ENCODE data around the gene PRR36.
A peak's percentile ranks its signal among the peaks of the same experiment; 100 is the strongest.

PRR36 gene

GRCh38 chr19:7885818-7886217, 11.6 kb upstream of the PRR36 start:
- no peak overlapping the region for H3K27ac ChIP-seq
- H4K20me1 ChIP-seq = no peaks in the 10 kb centered on the region
- TF ChIP-seq Cebpa-rat (IDR thresholded peaks at IDR 0.05) = no peak
- peaks cover 0 to 22% (median 16%) of the 10 kb centered on the region in 11 experiments; a peak in 14 of 22 replicates for H3K27me3 ChIP-seq
- 0 out of 22 replicates have a peak, but pooled peaks cover 0 to 4% (median 0%) of the 10 kb centered on the region in 11 experiments for H3K9me3 ChIP-seq (replicated peaks in 1 of 11)
- H3K9ac ChIP-seq = no peak overlapping the region
- no peaks in the 10 kb centered on the region for H3K36me3 ChIP-seq
- H3K4me3 ChIP-seq = no peak overlapping the region
- peaks cover 12 to 37% (median 24%) of the 10 kb centered on the region in 10 experiments for H3K4me1 ChIP-seq
- no peak overlapping the region for H3K4me2 ChIP-seq

- Histone ChIP-seq H4K20me1 (no peaks in the 10 kb centered on the region), H3K36me3 (no peaks in the 10 kb centered on the region), H3K4me1 (peaks cover 12 to 38% (median 27%) of the 10 kb centered on the region in 10 experiments), H3K9me3 (replicated peaks in 1 of 11) (0 out of 22 replicates have a peak, but pooled peaks cover 0 to 4% (median 0%) of the 10 kb centered on the region in 11 experiments), H3K4me3 (no peak overlapping the region), H3K4me2 (peak overlapping the region in 9 of 11 experiments; percentile 1 to 60 (median 26); a peak in 10 of 22 replicates), H3K27me3 (peaks cover 0 to 18% (median 12%) of the 10 kb centered on the region in 11 experiments; a peak in 14 of 22 replicates), H3K27ac (no peak overlapping the region), H3K9ac (no peak overlapping the region)
- TF ChIP-seq Cebpa-rat (IDR thresholded peaks at IDR 0.05) = no peak
These were observed 9.8 kb upstream of the PRR36 start for GRCh38 chr19:7883796-7884570.

GRCh38 chr19:7883105-7883504, 8.9 kb upstream of the PRR36 start:
- H3K9ac ChIP-seq = no peak overlapping the region
- H3K4me1 ChIP-seq = peaks cover 12 to 43% (median 30%) of the 10 kb centered on the region in 10 experiments
- H3K27me3 ChIP-seq = peaks cover 0 to 9% (median 4%) of the 10 kb centered on the region in 11 experiments; a peak in 11 of 22 replicates
- no peaks in the 10 kb centered on the region for H4K20me1 ChIP-seq
- no peaks in the 10 kb centered on the region for H3K36me3 ChIP-seq
- H3K27ac ChIP-seq = no peak overlapping the region
- H3K4me3 ChIP-seq = no peak overlapping the region
- no peak for TF ChIP-seq Cebpa-rat (IDR thresholded peaks at IDR 0.05)
- peak overlapping the region in 4 of 11 experiments; percentile 5 to 60 (median 30); a peak in 1 of 22 replicates for H3K4me2 ChIP-seq
- H3K9me3 ChIP-seq (replicated peaks in 1 of 11) = 0 out of 22 replicates have a peak, but pooled peaks cover 0 to 4% (median 0%) of the 10 kb centered on the region in 11 experiments

- no peaks in the 10 kb centered on the region for H3K36me3 ChIP-seq
- no peak for TF ChIP-seq Cebpa-rat (IDR thresholded peaks at IDR 0.05)
- no peak overlapping the region for H3K4me2 ChIP-seq
- no peak overlapping the region for H3K4me3 ChIP-seq
- H3K27me3 ChIP-seq = no peaks in the 10 kb centered on the region
- peaks cover 12 to 43% (median 30%) of the 10 kb centered on the region in 10 experiments for H3K4me1 ChIP-seq
- H3K27ac ChIP-seq = no peak overlapping the region
- H4K20me1 ChIP-seq = no peaks in the 10 kb centered on the region
- no peak overlapping the region for H3K9ac ChIP-seq
- 0 out of 22 replicates have a peak, but pooled peaks cover 0 to 4% (median 0%) of the 10 kb centered on the region in 11 experiments for H3K9me3 ChIP-seq (replicated peaks in 1 of 11)
These were observed 7.7 kb upstream of the PRR36 start for GRCh38 chr19:7881910-7882309.

GRCh38 chr19:7879836-7880235, 5.6 kb upstream of the PRR36 start:
- Histone ChIP-seq H3K9ac (no peak overlapping the region), H3K9me3 (replicated peaks in 1 of 11) (0 out of 22 replicates have a peak, but pooled peaks cover 0 to 4% (median 0%) of the 10 kb centered on the region in 11 experiments), H3K4me3 (no peak overlapping the region), H3K4me2 (peak overlapping the region in 4 of 11 experiments; percentile 12 to 60 (median 57); a peak in 4 of 22 replicates), H3K4me1 (peaks cover 12 to 38% (median 31%) of the 10 kb centered on the region in 10 experiments), H3K36me3 (no peaks in the 10 kb centered on the region), H3K27me3 (peaks cover 0 to under 1% (median 0%) of the 10 kb centered on the region in 11 experiments; a peak in 2 of 22 replicates), H3K27ac (no peak overlapping the region), H4K20me1 (no peaks in the 10 kb centered on the region)
- no peak for TF ChIP-seq Cebpa-rat (IDR thresholded peaks at IDR 0.05)

- Histone ChIP-seq H3K27ac (peak overlapping the region in 2 of 11 experiments; percentile 31 to 32; a peak in 3 of 22 replicates), H3K4me1 (peaks cover 16 to 43% (median 36%) of the 10 kb centered on the region in 10 experiments), H3K9me3 (replicated peaks in 1 of 11) (0 out of 22 replicates have a peak, but pooled peaks cover 0 to 4% (median 0%) of the 10 kb centered on the region in 11 experiments), H3K9ac (peak overlapping the region in 1 of 11 experiments; percentile 41; a peak in 2 of 22 replicates), H3K27me3 (peaks cover 0 to 6% (median 0%) of the 10 kb centered on the region in 11 experiments; a peak in 8 of 22 replicates), H3K4me2 (peak overlapping the region in 8 of 11 experiments; percentile 12 to 60 (median 46); a peak in 12 of 22 replicates), H3K36me3 (no peaks in the 10 kb centered on the region), H3K4me3 (no peak overlapping the region), H4K20me1 (no peaks in the 10 kb centered on the region)
- TF ChIP-seq Cebpa-rat (IDR thresholded peaks at IDR 0.05) = no peak
These were observed 5.1 kb upstream of the PRR36 start for GRCh38 chr19:7879111-7879807.

GRCh38 chr19:7877249-7877836, 3.2 kb upstream of the PRR36 start:
- Histone ChIP-seq H4K20me1 (peaks cover 0 to 7% (median 0%) of the 10 kb centered on the region in 11 experiments; a peak in 1 of 22 replicates), H3K4me2 (no peak overlapping the region), H3K4me3 (no peak overlapping the region), H3K27me3 (peaks cover 0 to 21% (median 0%) of the 10 kb centered on the region in 11 experiments; a peak in 10 of 22 replicates), H3K36me3 (no peaks in the 10 kb centered on the region), H3K9me3 (replicated peaks in 1 of 11) (0 out of 22 replicates have a peak, but pooled peaks cover 0 to 4% (median 0%) of the 10 kb centered on the region in 11 experiments), H3K27ac (no peak overlapping the region), H3K9ac (no peak overlapping the region), H3K4me1 (peaks cover 19 to 44% (median 41%) of the 10 kb centered on the region in 10 experiments)
- no peak for TF ChIP-seq Cebpa-rat (IDR thresholded peaks at IDR 0.05)

- Histone ChIP-seq H3K27ac (peak overlapping the region in 3 of 11 experiments; percentile 8 to 63 (median 54); a peak in 4 of 22 replicates), H4K20me1 (peaks cover 0 to 23% (median 9%) of the 10 kb centered on the region in 11 experiments; a peak in 12 of 22 replicates), H3K4me3 (peak overlapping the region in 9 of 10 experiments; percentile 66 to 77 (median 69); a peak in 17 of 20 replicates), H3K9me3 (replicated peaks in 1 of 11) (no peaks in the 10 kb centered on the region), H3K4me2 (peak overlapping the region; percentile 85 to 99 (median 98)), H3K27me3 (peaks cover 0 to 21% (median 0%) of the 10 kb centered on the region in 11 experiments; a peak in 10 of 22 replicates), H3K36me3 (no peaks in the 10 kb centered on the region), H3K4me1 (peaks cover 31 to 60% (median 55%) of the 10 kb centered on the region in 10 experiments), H3K9ac (peak overlapping the region in 9 of 11 experiments; percentile 46 to 85 (median 71); a peak in 14 of 22 replicates)
- no peak for TF ChIP-seq Cebpa-rat (IDR thresholded peaks at IDR 0.05)
These were observed 695 bp upstream of the PRR36 start for GRCh38 chr19:7874897-7875273.
